Cortex of kidney (tissue), 1 donor: ENCODE results near the gene MIEN1.
"Not testable (repeated sequence)": the region's sequence is repeated elsewhere in the genome, so short reads cannot be mapped to it uniquely, and the experiment has no call there.

Experiments used
- DNase-seq: peaks from one replicate; lab custom pipeline; 2025; lab: John Stamatoyannopoulos, UW

The MIEN1 gene

GRCh38 chr17:39755554-39756379, 25.4 kb upstream of the MIEN1 start:
- DNase-seq = no peak

- DNase-seq = no peak
Observed at GRCh38 chr17:39754958-39755553, 24.7 kb upstream of the MIEN1 start.

GRCh38 chr17:39754161-39754957, 24.0 kb upstream of the MIEN1 start:
- peak; percentile 53 for DNase-seq

GRCh38 chr17:39753514-39754160, 23.3 kb upstream of the MIEN1 start:
- no peak for DNase-seq

GRCh38 chr17:39752241-39752881, 22.0 kb upstream of the MIEN1 start:
- no peak for DNase-seq

- DNase-seq = no peak
Observed at GRCh38 chr17:39751637-39752036, 21.3 kb upstream of the MIEN1 start.

- DNase-seq = no peak
Observed at GRCh38 chr17:39751016-39751543, 20.7 kb upstream of the MIEN1 start.

- DNase-seq = no peak
Observed at GRCh38 chr17:39750131-39751015, 20.0 kb upstream of the MIEN1 start.

- not testable (repeated sequence) for DNase-seq
Observed at GRCh38 chr17:39748444-39749034, 18.2 kb upstream of the MIEN1 start.

GRCh38 chr17:39747745-39748144, 17.4 kb upstream of the MIEN1 start:
- DNase-seq = no peak

- no peak for DNase-seq
Observed at GRCh38 chr17:39746145-39746461, 15.8 kb upstream of the MIEN1 start.

GRCh38 chr17:39745335-39746144, 15.2 kb upstream of the MIEN1 start:
- no peak for DNase-seq

GRCh38 chr17:39744836-39745215, 14.5 kb upstream of the MIEN1 start:
- DNase-seq = no peak

GRCh38 chr17:39744075-39744835, 13.9 kb upstream of the MIEN1 start:
- DNase-seq = no peak

GRCh38 chr17:39742856-39743436, 12.6 kb upstream of the MIEN1 start:
- no peak for DNase-seq

GRCh38 chr17:39742126-39742855, 12.0 kb upstream of the MIEN1 start:
- no peak for DNase-seq

GRCh38 chr17:39740357-39741111, 10.2 kb upstream of the MIEN1 start:
- DNase-seq = no peak
